ENCODE results near the gene DHX58.

DHX58 gene

GRCh38 chr17:42129109-42129837 lies 16.8 kb upstream of the DHX58 start:
- ATAC-seq (no peak), DNase-seq (no peak)

- ATAC-seq (no peak), DNase-seq (no peak)
These were observed 14.9 kb upstream of the DHX58 start for GRCh38 chr17:42127414-42127813.

- no peak for ATAC-seq
These were observed 14.3 kb upstream of the DHX58 start for GRCh38 chr17:42126836-42127235.

GRCh38 chr17:42125565-42125964 lies 13.1 kb upstream of the DHX58 start:
- no peak for ATAC-seq
- DNase-seq, result no peak

More at GRCh38 chr17:42126836-42127235, 14.3 kb upstream of the DHX58 start:
- DNase-seq, result no peak

GRCh38 chr17:42124256-42124655 lies 11.7 kb upstream of the DHX58 start:
- DNase-seq, result no peak
- no peak for ATAC-seq

- DNase-seq (no peak), ATAC-seq (no peak)
These were observed 10.1 kb upstream of the DHX58 start, which contains the start of gene HSPB9 for GRCh38 chr17:42122371-42123303. HSPB9 (plus strand) TSS chr17:42122804; CDS start chr17:42122851, 47 bp downstream.

- DNase-seq (peak; percentile 85), ATAC-seq (peak; percentile 92)
These were observed 8.6 kb upstream of the DHX58 start, which contains the start of gene KAT2A for GRCh38 chr17:42120770-42121769. KAT2A (minus strand) TSS chr17:42121367; CDS start chr17:42121304, 63 bp downstream.

- DNase-seq (no peak), ATAC-seq (no peak)
These were observed 7.8 kb upstream of the DHX58 start for GRCh38 chr17:42120161-42120769.

GRCh38 chr17:42119301-42119700 lies 6.8 kb upstream of the DHX58 start:
- DNase-seq, result no peak
- no peak for ATAC-seq

- peak; percentile 62 for DNase-seq
These were observed 6.0 kb upstream of the DHX58 start for GRCh38 chr17:42118545-42118944.

GRCh38 chr17:42118126-42118510 lies 5.6 kb upstream of the DHX58 start:
- DNase-seq (no peak), ATAC-seq (no peak)

More at GRCh38 chr17:42118545-42118944, 6.0 kb upstream of the DHX58 start:
- peak; percentile 7 for ATAC-seq

- ATAC-seq, result no peak
- no peak for DNase-seq
These were observed 5.0 kb upstream of the DHX58 start for GRCh38 chr17:42117397-42118125.

- DNase-seq, result peak; percentile 78
- ATAC-seq, result peak; percentile 14
These were observed 4.3 kb upstream of the DHX58 start for GRCh38 chr17:42116705-42117396.

- ATAC-seq (no peak), DNase-seq (no peak)
These were observed 1.6 kb upstream of the DHX58 start for GRCh38 chr17:42114118-42114517.

- DNase-seq (no peak), ATAC-seq (no peak)
These were observed 967 bp upstream of the DHX58 start for GRCh38 chr17:42113293-42114069.

GRCh38 chr17:42111871-42112551 lies 503 bp downstream of the DHX58 start:
- DNase-seq (peak; percentile 34), ATAC-seq (peak; percentile 7)

GRCh38 chr17:42111265-42111636 lies 1.3 kb downstream of the DHX58 start:
- DNase-seq (no peak), ATAC-seq (no peak)

Measured in stimulated activated naive CD8-positive, alpha-beta T cell treated with anti-CD3 and anti-CD28 coated beads, Interleukin-15, Interleukin-2, amounts not matched to agents 100 U/mL and 50 U/mL, for 24 hours (primary cell).